Heart left ventricle (tissue), 13 donors: Measurements from ENCODE around the gene CCNB2.

Source experiments
- CTCF ChIP-seq, 12 donors: fragments of 200-600 bp; sonication (generic) in 4 of 12; IDR thresholded peaks; one replicate each; pipeline versions ENCODE4 v1.5.0 to v1.8.0; 2018 to 2022; ENCODE audit warnings: antibody characterized with exemption in 12 of 12, mild to moderate bottlenecking in 5 of 12
- POLR2A ChIP-seq, 2 donors: fragments of 450-650 bp; IDR thresholded peaks; one replicate each; pipeline ENCODE4 v1.6.1; 2017; ENCODE audit warnings: antibody characterized with exemption in 2 of 2, mild to moderate bottlenecking in 2 of 2, moderate library complexity in 2 of 2
- donor health status: ischemic (EF 13 %, LVEDD 7.1; RV severe dilation, severe dysfunction).
- donor health status: DM: no; HTN: yes; CAD: no.
- donor health status: DM: no; HTN: no; CAD: no.
- donor health status: ischemic (EF 25% LVEDD 6.9; RV normal size, moderate dysfunction).
- donor health status: ischemic (EF 25% LVEDD 5.7; RV mildly dilated, moderate dysfunction).
- donor health status: ischemic (EF 35%, LVEDD 5.7; RV mildly dilated, moderate dysfunction).
- donor health status: nonischemic (EF 11% LVEDD 7.7; RV severe dilation, severe dysfunction).
- donor health status: DM: yes; HTN: yes; CAD: no.
- donor health status: PGD.
- donor health status: ischemic (EF 29% LVEDD 5.4; RV normal size, mild dysfunction).
- donor health status: nonischemic (EF 23%, LVEDD 6.1; RV moderate dilation, normal function).

GRCh38 chr15:59155431-59155830 is 50.5 kb downstream of the CCNB2 start:
- TF ChIP-seq CTCF (IDR thresholded peaks at IDR 0.05) (no peak), POLR2A (IDR thresholded peaks at IDR 0.05) (no peak)
